SK-N-MC (cell line): Measurements from ENCODE around the gene C4B.

ENCODE experiments used
- EZH2 ChIP-seq: fragments of 200-600 bp; sonication (generic); IDR thresholded peaks from one replicate; pipeline ENCODE4 v1.6.1; 2017; ENCODE audit warnings: antibody characterized with exemption
- POLR2AphosphoS5 ChIP-seq: IDR thresholded peaks from 2 replicates; pipeline ENCODE4 v1.6.1; 2012; ENCODE audit warnings: mild to moderate bottlenecking, low read depth, low read length, borderline replicate concordance

- TF ChIP-seq EZH2 (no peak), POLR2AphosphoS5 (no peak)
Measured at GRCh38 chr6:32075781-32076180, 61.2 kb downstream of the C4B start.
